ENCODE data around the gene CFAP97D2.

Gene CFAP97D2

DNA sequence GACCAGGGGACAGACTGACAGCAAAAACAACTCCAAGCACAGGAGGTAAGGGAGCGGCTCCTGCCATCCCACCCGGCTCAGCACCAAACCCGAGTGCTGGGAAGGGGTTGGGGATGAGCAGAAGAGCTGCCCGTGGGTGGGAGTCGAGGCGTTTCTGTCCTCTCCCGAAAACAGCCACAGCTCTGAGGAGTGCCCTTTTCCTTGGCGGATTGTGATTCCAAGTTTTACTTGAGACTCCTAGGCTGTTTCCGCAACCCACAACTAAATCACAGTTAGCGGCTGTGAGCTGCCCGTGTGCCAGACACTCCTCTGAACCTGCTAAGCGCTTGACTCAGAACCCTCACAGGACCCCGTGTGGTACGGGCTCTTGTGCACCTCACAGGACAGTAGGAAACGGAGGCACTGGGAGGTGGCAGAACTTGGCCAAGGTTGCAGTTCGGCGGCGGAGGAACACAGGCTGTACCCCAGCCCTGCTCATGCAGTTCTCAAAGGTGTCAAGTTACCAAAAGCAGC lies 21.4 kb downstream of the CFAP97D2 start:
- Histone ChIP-seq H2BK5ac (ENCODE audit: low read depth, low read length, poor library complexity, severe bottlenecking) (no peak overlapping the region), H3K36me3 (ENCODE audit: control insufficient read depth in 1 of 2, insufficient read depth in 2 of 2, low read depth in 1 of 2, low read length in 2 of 2) (no peaks in the 10 kb centered on the region), H2BK15ac (ENCODE audit: low read depth, poor library complexity, severe bottlenecking) (no peak overlapping the region), H3K27ac (ENCODE audit: low read length, poor library complexity, severe bottlenecking) (no peak overlapping the region), H3K27me3 (ENCODE audit: control insufficient read depth in 1 of 2, insufficient read depth in 1 of 2, low read length in 2 of 2) (peaks cover 0 to 66% of the 10 kb centered on the region in 2 experiments), H3K4ac (ENCODE audit: low read depth in 1 of 2, low read length in 2 of 2) (no peak overlapping the region), H2AFZ (ENCODE audit: low read depth, low read length) (no peak overlapping the region), H4K8ac (ENCODE audit: low read length) (no peak overlapping the region), H3K18ac (ENCODE audit: low read depth in 1 of 2, low read length in 2 of 2) (no peak overlapping the region), H3K4me3 (ENCODE audit: insufficient read depth in 1 of 2, low read depth in 1 of 2, low read length in 2 of 2) (peak overlapping the region in 1 of 2 experiments; percentile 72), H3K79me1 (replicated peaks; ENCODE audit: low read length, poor library complexity, severe bottlenecking) (no peaks in the 10 kb centered on the region), H3K4me1 (ENCODE audit: control insufficient read depth, insufficient read depth, low read depth, low read length) (peaks cover 1% of the 10 kb centered on the region), H4K91ac (ENCODE audit: low read length) (no peak overlapping the region), H3K9me3 (ENCODE audit: control insufficient read depth, low read length) (no peaks in the 10 kb centered on the region), H2AK5ac (ENCODE audit: low read length, severe bottlenecking) (no peak overlapping the region), H3K23ac (ENCODE audit: low read length in 2 of 2) (no peak overlapping the region), H3K9ac (ENCODE audit: low read length) (peak overlapping the region; percentile 18), H3K14ac (ENCODE audit: low read length in 2 of 2) (no peak overlapping the region), H2BK120ac (ENCODE audit: low read depth, low read length) (no peak overlapping the region), H3K4me2 (ENCODE audit: low read length, poor library complexity, severe bottlenecking) (no peak overlapping the region), H2BK12ac (ENCODE audit: low read length in 2 of 2) (no peak overlapping the region)
- DNase-seq: no peak
- 87% methylated on average over 18 of the region's 18 CpGs for WGBS

DNA sequence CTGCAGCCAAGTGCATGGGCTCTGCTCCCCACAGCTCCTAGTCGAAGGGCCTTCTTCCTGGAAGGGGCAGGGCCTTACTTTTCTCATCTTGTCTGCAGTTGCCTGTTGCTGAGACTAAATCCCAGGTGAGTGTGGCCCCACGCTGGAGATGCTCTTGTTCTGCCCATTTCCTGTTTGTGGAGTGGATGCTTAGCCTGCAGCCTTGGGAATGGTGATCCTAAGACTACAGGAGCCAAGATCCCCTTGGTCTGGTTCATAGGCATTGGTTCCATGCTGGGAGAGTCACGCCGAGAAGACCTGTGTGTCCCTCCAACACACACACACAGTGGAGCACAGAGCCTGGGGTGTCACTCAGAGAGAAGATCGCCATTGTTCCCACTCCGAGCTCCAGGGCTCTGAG lies 23.5 kb downstream of the CFAP97D2 start:
- no peak for DNase-seq
- Histone ChIP-seq H2BK120ac (ENCODE audit: low read depth, low read length) (no peak overlapping the region), H3K4me3 (ENCODE audit: insufficient read depth in 1 of 2, low read depth in 1 of 2, low read length in 2 of 2) (no peak overlapping the region), H3K4me1 (ENCODE audit: control insufficient read depth, insufficient read depth, low read depth, low read length) (peaks cover 1% of the 10 kb centered on the region), H3K14ac (ENCODE audit: low read length in 2 of 2) (no peak overlapping the region), H3K23ac (ENCODE audit: low read length in 2 of 2) (no peak overlapping the region), H3K4ac (ENCODE audit: low read depth in 1 of 2, low read length in 2 of 2) (no peak overlapping the region), H3K4me2 (ENCODE audit: low read length, poor library complexity, severe bottlenecking) (no peak overlapping the region), H4K91ac (ENCODE audit: low read length) (no peak overlapping the region), H3K9me3 (ENCODE audit: control insufficient read depth, low read length) (peaks cover 14% of the 10 kb centered on the region), H2BK12ac (ENCODE audit: low read length in 2 of 2) (no peak overlapping the region), H3K27me3 (ENCODE audit: control insufficient read depth in 1 of 2, insufficient read depth in 1 of 2, low read length in 2 of 2) (peaks cover 0 to 65% of the 10 kb centered on the region in 2 experiments), H2BK5ac (ENCODE audit: low read depth, low read length, poor library complexity, severe bottlenecking) (no peak overlapping the region), H2BK15ac (ENCODE audit: low read depth, poor library complexity, severe bottlenecking) (no peak overlapping the region), H3K18ac (ENCODE audit: low read depth in 1 of 2, low read length in 2 of 2) (no peak overlapping the region), H3K9ac (ENCODE audit: low read length) (no peak overlapping the region), H3K27ac (ENCODE audit: low read length, poor library complexity, severe bottlenecking) (no peak overlapping the region), H2AFZ (ENCODE audit: low read depth, low read length) (no peak overlapping the region), H4K8ac (ENCODE audit: low read length) (no peak overlapping the region), H3K79me1 (replicated peaks; ENCODE audit: low read length, poor library complexity, severe bottlenecking) (no peaks in the 10 kb centered on the region), H3K36me3 (ENCODE audit: control insufficient read depth in 1 of 2, insufficient read depth in 2 of 2, low read depth in 1 of 2, low read length in 2 of 2) (no peaks in the 10 kb centered on the region), H2AK5ac (ENCODE audit: low read length, severe bottlenecking) (no peak overlapping the region)
- 84% methylated on average over 6 of the region's 6 CpGs for WGBS

DNA sequence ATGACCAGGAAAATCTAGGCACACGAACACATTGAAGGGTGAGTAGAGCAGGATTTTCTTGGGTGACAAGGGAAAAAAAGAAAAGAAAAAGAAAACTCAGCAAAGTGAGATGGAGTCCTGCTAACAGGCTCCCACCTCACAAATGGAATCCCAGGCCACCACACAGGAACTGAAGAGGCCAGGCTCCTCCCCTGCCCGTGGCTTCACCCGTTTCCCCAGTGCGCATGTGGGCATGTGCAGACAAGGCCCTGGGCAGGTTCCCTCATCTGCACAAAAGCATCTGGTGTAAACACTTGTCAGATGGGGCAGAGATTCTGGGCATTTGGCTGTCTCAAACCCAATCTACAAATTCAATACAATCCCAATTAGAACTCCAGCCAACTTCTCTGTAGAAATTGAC lies 24.5 kb downstream of the CFAP97D2 start:
- no peak overlapping the region for H4K8ac ChIP-seq (ENCODE audit: low read length)
- H3K4me1 ChIP-seq (ENCODE audit: control insufficient read depth, insufficient read depth, low read depth, low read length): peaks cover 1% of the 10 kb centered on the region
- H3K4me2 ChIP-seq (ENCODE audit: low read length, poor library complexity, severe bottlenecking): no peak overlapping the region
- H3K27me3 ChIP-seq (ENCODE audit: control insufficient read depth in 1 of 2, insufficient read depth in 1 of 2, low read length in 2 of 2): peaks cover 0 to 66% of the 10 kb centered on the region in 2 experiments
- no peaks in the 10 kb centered on the region for H3K36me3 ChIP-seq (ENCODE audit: control insufficient read depth in 1 of 2, insufficient read depth in 2 of 2, low read depth in 1 of 2, low read length in 2 of 2)
- no peak overlapping the region for H2AK5ac ChIP-seq (ENCODE audit: low read length, severe bottlenecking)
- H3K4ac ChIP-seq (ENCODE audit: low read depth in 1 of 2, low read length in 2 of 2): no peak overlapping the region
- H3K9ac ChIP-seq (ENCODE audit: low read length): no peak overlapping the region
- H3K27ac ChIP-seq (ENCODE audit: low read length, poor library complexity, severe bottlenecking): no peak overlapping the region
- H3K4me3 ChIP-seq (ENCODE audit: insufficient read depth in 1 of 2, low read depth in 1 of 2, low read length in 2 of 2): no peak overlapping the region
- no peak overlapping the region for H2BK12ac ChIP-seq (ENCODE audit: low read length in 2 of 2)
- H3K14ac ChIP-seq (ENCODE audit: low read length in 2 of 2): no peak overlapping the region
- no peak overlapping the region for H4K91ac ChIP-seq (ENCODE audit: low read length)
- no peak overlapping the region for H2BK120ac ChIP-seq (ENCODE audit: low read depth, low read length)
- WGBS: 74% methylated on average over 4 of the region's 4 CpGs
- H3K23ac ChIP-seq (ENCODE audit: low read length in 2 of 2): no peak overlapping the region
- H3K18ac ChIP-seq (ENCODE audit: low read depth in 1 of 2, low read length in 2 of 2): no peak overlapping the region
- no peaks in the 10 kb centered on the region for H3K79me1 ChIP-seq (replicated peaks; ENCODE audit: low read length, poor library complexity, severe bottlenecking)
- H3K9me3 ChIP-seq (ENCODE audit: control insufficient read depth, low read length): peaks cover 19% of the 10 kb centered on the region
- no peak overlapping the region for H2AFZ ChIP-seq (ENCODE audit: low read depth, low read length)
- H2BK5ac ChIP-seq (ENCODE audit: low read depth, low read length, poor library complexity, severe bottlenecking): no peak overlapping the region
- DNase-seq: no peak
- H2BK15ac ChIP-seq (ENCODE audit: low read depth, poor library complexity, severe bottlenecking): no peak overlapping the region

DNA sequence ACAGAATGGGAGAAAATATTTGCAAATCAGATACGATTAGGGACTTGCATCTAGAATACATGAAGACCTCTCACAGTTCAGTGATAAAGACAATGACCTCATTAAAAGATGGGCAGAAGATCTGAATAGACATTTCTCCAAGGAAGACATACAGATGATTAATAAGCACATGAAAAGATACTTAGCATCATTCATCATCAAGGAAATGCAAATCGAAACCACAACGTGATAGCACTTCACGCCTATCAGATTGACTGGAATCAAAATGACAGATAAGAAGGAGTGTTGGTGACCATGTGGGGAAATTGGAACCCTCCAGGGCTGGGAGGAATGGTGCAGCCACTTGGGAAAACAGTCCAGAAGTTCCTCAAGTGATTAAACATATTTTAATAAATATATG lies 25.8 kb downstream of the CFAP97D2 start:
- no peak overlapping the region for H3K4me3 ChIP-seq (ENCODE audit: insufficient read depth in 1 of 2, low read depth in 1 of 2, low read length in 2 of 2)
- H3K23ac ChIP-seq (ENCODE audit: low read length in 2 of 2): no peak overlapping the region
- H2AK5ac ChIP-seq (ENCODE audit: low read length, severe bottlenecking): no peak overlapping the region
- H3K4me1 ChIP-seq (ENCODE audit: control insufficient read depth, insufficient read depth, low read depth, low read length): peaks cover 1% of the 10 kb centered on the region
- H3K27me3 ChIP-seq (ENCODE audit: control insufficient read depth in 1 of 2, insufficient read depth in 1 of 2, low read length in 2 of 2): peaks cover 0 to 69% of the 10 kb centered on the region in 2 experiments
- no peak overlapping the region for H3K4me2 ChIP-seq (ENCODE audit: low read length, poor library complexity, severe bottlenecking)
- H3K9ac ChIP-seq (ENCODE audit: low read length): no peak overlapping the region
- H4K8ac ChIP-seq (ENCODE audit: low read length): no peak overlapping the region
- no peak overlapping the region for H4K91ac ChIP-seq (ENCODE audit: low read length)
- no peaks in the 10 kb centered on the region for H3K79me1 ChIP-seq (replicated peaks; ENCODE audit: low read length, poor library complexity, severe bottlenecking)
- peaks cover 19% of the 10 kb centered on the region for H3K9me3 ChIP-seq (ENCODE audit: control insufficient read depth, low read length)
- no peak overlapping the region for H2BK15ac ChIP-seq (ENCODE audit: low read depth, poor library complexity, severe bottlenecking)
- no peak overlapping the region for H2BK12ac ChIP-seq (ENCODE audit: low read length in 2 of 2)
- no peaks in the 10 kb centered on the region for H3K36me3 ChIP-seq (ENCODE audit: control insufficient read depth in 1 of 2, insufficient read depth in 2 of 2, low read depth in 1 of 2, low read length in 2 of 2)
- DNase-seq: no peak
- H3K27ac ChIP-seq (ENCODE audit: low read length, poor library complexity, severe bottlenecking): no peak overlapping the region
- 82% methylated on average over 3 of the region's 4 CpGs for WGBS
- H3K18ac ChIP-seq (ENCODE audit: low read depth in 1 of 2, low read length in 2 of 2): no peak overlapping the region
- H3K14ac ChIP-seq (ENCODE audit: low read length in 2 of 2): no peak overlapping the region
- no peak overlapping the region for H3K4ac ChIP-seq (ENCODE audit: low read depth in 1 of 2, low read length in 2 of 2)
- H2BK120ac ChIP-seq (ENCODE audit: low read depth, low read length): no peak overlapping the region
- no peak overlapping the region for H2AFZ ChIP-seq (ENCODE audit: low read depth, low read length)
- no peak overlapping the region for H2BK5ac ChIP-seq (ENCODE audit: low read depth, low read length, poor library complexity, severe bottlenecking)
